HEK293T (cell line): ENCODE results near the gene SNX18.

ENCODE experiments used
- BHLHE40 ChIP-seq: fragments of 450-650 bp; IDR thresholded peaks from 2 replicates; pipeline ENCODE4 v1.6.1; 2016; ENCODE audit warnings: mild to moderate bottlenecking, moderate library complexity, borderline replicate concordance
- CTBP1 ChIP-seq: fragments of 450-650 bp; IDR thresholded peaks from 2 replicates; pipeline ENCODE4 v1.6.1; 2016; ENCODE audit warnings: borderline replicate concordance
- ELF4 ChIP-seq: fragments of 450-650 bp; IDR thresholded peaks from 2 replicates; pipeline ENCODE4 v1.6.1; 2017; ENCODE audit warnings: antibody characterized with exemption
- FOXA1 ChIP-seq: fragments of 450-650 bp; IDR thresholded peaks from 2 replicates; pipeline ENCODE4 v1.6.1; 2016; ENCODE audit warnings: mild to moderate bottlenecking
- FOXM1 ChIP-seq: fragments of 450-650 bp; IDR thresholded peaks from 2 replicates; pipeline ENCODE4 v1.6.1; 2017; ENCODE audit warnings: mild to moderate bottlenecking, borderline replicate concordance
- HDGF ChIP-seq: fragments of 450-650 bp; IDR thresholded peaks from 2 replicates; pipeline ENCODE4 v1.6.1; 2017; ENCODE audit warnings: antibody characterized with exemption, borderline replicate concordance
- L3MBTL2 ChIP-seq: fragments of 450-650 bp; conservative IDR thresholded peaks from 2 replicates; pipeline ENCODE4 v1.6.1; 2016; ENCODE audit warnings: mild to moderate bottlenecking
- LEF1 ChIP-seq: fragments of 450-650 bp; IDR thresholded peaks from 2 replicates; pipeline ENCODE4 v1.6.1; 2017; ENCODE audit warnings: mild to moderate bottlenecking, borderline replicate concordance
- SP1 ChIP-seq: fragments of 450-650 bp; IDR thresholded peaks from 2 replicates; pipeline ENCODE4 v1.6.1; 2017
- SUZ12 ChIP-seq: fragments of 450-650 bp; IDR thresholded peaks from 2 replicates; pipeline ENCODE4 v1.6.1; 2016; ENCODE audit warnings: mild to moderate bottlenecking
- TARDBP ChIP-seq: fragments of 450-650 bp; IDR thresholded peaks from 2 replicates; pipeline ENCODE4 v1.6.1; 2016
- ZNF384 ChIP-seq: fragments of 450-650 bp; IDR thresholded peaks from 2 replicates; pipeline ENCODE4 v1.6.1; 2016

- TF ChIP-seq BHLHE40 (no peak), TARDBP (no peak), ZNF384 (no peak), LEF1 (no peak), CTBP1 (no peak), ELF4 (no peak), L3MBTL2 (no peak), SP1 (no peak), SUZ12 (no peak), FOXA1 (no peak), HDGF (no peak), FOXM1 (no peak)
Measured at GRCh38 chr5:54469622-54470021, 47.9 kb upstream of the SNX18 start.
